GM12891 (cell line): ENCODE measurements around the gene KCNJ9.

Experiments used
- PAX5 ChIP-seq: IDR thresholded peaks from 2 replicates; pipeline ENCODE4 v1.6.1; 2011; ENCODE audit warnings: low read length, moderate library complexity, mild to moderate bottlenecking; ENCODE audit not compliant: insufficient read depth, severe bottlenecking
- POLR2A ChIP-seq: IDR thresholded peaks from 2 replicates; pipeline ENCODE4 v1.6.1; 2011; ENCODE audit warnings: low read depth, low read length, control low read depth
- POLR2AphosphoS5 ChIP-seq: IDR thresholded peaks from 2 replicates; pipeline ENCODE4 v1.6.1; 2011; ENCODE audit warnings: low read depth, low read length, control low read depth
- SPI1 ChIP-seq: IDR thresholded peaks from 2 replicates; pipeline ENCODE4 v1.6.1; 2011; ENCODE audit warnings: low read depth, low read length, control low read depth
- TAF1 ChIP-seq: IDR thresholded peaks from 2 replicates; pipeline ENCODE4 v1.6.1; 2011; ENCODE audit warnings: low read depth, low read length, control low read depth

GRCh38 chr1:160064164-160064563, 17.2 kb upstream of the KCNJ9 start:
- no peak for TF ChIP-seq POLR2A
- no peak for TF ChIP-seq TAF1
- no peak for TF ChIP-seq PAX5
- no peak for TF ChIP-seq POLR2AphosphoS5
- no peak for TF ChIP-seq SPI1
